ENCODE measurements around the gene P2RX1.

The P2RX1 gene

DNA sequence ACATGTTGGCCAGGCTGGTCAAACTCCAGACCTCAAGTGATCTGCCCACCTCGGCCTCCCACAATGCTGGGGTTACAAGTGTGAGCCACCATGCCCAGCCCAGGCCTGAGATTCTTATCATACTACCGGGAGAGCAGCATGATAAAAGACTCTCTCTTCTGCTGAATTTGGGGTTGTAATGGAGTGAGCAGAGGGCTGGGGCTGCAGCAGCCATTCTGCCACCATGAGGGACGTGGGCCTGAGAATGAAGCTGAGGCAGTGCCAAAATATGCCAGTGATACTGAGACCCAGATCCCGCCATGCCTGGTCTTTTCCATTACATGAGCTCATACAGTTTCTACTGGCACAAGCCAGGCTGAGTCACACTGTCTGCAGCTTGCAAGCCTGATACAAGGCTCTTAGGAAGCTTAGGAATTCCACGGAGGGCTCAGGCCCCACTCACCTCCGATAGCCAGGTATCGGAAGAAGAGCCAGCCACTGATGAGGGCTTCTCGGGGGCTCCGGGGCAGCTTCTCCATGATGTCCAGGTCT lies 19.6 kb upstream of the P2RX1 start:
- Histone ChIP-seq H3K36me3 (ENCODE audit: control insufficient read depth, insufficient read depth, low read length) (peaks cover 16% of the 10 kb centered on the region), H3K9ac (ENCODE audit: low read depth, low read length) (no peak overlapping the region), H3K4me1 (ENCODE audit: control insufficient read depth, insufficient read depth, low read length) (no peaks in the 10 kb centered on the region), H3K27me3 (ENCODE audit: control insufficient read depth, insufficient read depth, low read length) (no peaks in the 10 kb centered on the region), H3K9me3 (ENCODE audit: control insufficient read depth, insufficient read depth, low read length) (no peaks in the 10 kb centered on the region), H3K27ac (ENCODE audit: low read depth, low read length) (no peak overlapping the region), H3K4me3 (ENCODE audit: low read depth, low read length) (no peak overlapping the region)

DNA sequence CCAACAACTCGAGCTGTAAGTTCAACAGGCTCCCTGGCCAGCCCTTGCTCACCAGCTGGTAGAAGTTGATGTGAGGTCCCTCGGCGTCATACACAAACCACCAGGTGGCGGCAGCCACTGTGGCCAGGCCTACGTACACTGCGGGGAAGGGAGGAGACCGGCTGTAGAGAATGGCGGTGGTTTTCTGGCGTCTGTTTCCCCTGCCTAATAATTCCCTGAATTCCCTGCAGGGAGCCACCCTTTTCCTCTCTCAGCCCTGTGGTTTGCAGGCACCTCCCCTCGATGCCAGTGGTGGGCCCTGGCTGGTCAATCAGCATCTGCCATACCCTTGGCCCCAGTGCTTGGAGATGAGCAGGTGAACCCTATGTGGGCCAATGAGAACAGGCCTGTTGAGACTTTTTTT lies 18.9 kb upstream of the P2RX1 start:
- H3K9me3 ChIP-seq (ENCODE audit: control insufficient read depth, insufficient read depth, low read length) = no peaks in the 10 kb centered on the region
- H3K36me3 ChIP-seq (ENCODE audit: control insufficient read depth, insufficient read depth, low read length) = peaks cover 15% of the 10 kb centered on the region; the same call in 1 of the 2 replicates
- H3K27me3 ChIP-seq (ENCODE audit: control insufficient read depth, insufficient read depth, low read length) = no peaks in the 10 kb centered on the region
- no peak overlapping the region for H3K9ac ChIP-seq (ENCODE audit: low read depth, low read length)
- H3K27ac ChIP-seq (ENCODE audit: low read depth, low read length) = no peak overlapping the region
- H3K4me3 ChIP-seq (ENCODE audit: low read depth, low read length) = no peak overlapping the region
- H3K4me1 ChIP-seq (ENCODE audit: control insufficient read depth, insufficient read depth, low read length) = no peaks in the 10 kb centered on the region

DNA sequence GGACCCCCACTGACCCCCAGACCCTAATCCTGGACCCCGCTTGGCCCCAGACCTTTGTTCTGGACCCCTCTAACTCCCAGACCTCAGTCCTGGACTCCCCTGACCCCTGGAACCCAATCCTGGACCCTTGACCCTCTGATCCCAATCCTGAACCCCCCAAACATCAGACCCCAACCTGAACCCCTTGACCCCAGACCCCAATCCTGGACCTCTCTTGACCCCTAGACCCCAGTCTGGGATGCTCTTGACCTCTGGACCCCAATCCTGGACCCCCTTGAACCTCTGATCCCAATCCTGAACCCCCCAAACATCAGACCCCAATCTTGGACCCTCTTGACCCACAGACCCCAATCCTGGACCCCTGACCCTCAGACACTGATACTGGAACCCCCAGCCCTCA lies 13.5 kb upstream of the P2RX1 start:
- no peak overlapping the region for H3K9ac ChIP-seq (ENCODE audit: low read depth, low read length)
- 0 out of 2 replicates have a peak, but pooled peaks cover 3% of the 10 kb centered on the region for H3K36me3 ChIP-seq (ENCODE audit: control insufficient read depth, insufficient read depth, low read length)
- H3K4me3 ChIP-seq (ENCODE audit: low read depth, low read length) = no peak overlapping the region
- H3K9me3 ChIP-seq (ENCODE audit: control insufficient read depth, insufficient read depth, low read length) = no peaks in the 10 kb centered on the region
- no peaks in the 10 kb centered on the region for H3K27me3 ChIP-seq (ENCODE audit: control insufficient read depth, insufficient read depth, low read length)
- no peaks in the 10 kb centered on the region for H3K4me1 ChIP-seq (ENCODE audit: control insufficient read depth, insufficient read depth, low read length)
- H3K27ac ChIP-seq (ENCODE audit: low read depth, low read length) = no peak overlapping the region

DNA sequence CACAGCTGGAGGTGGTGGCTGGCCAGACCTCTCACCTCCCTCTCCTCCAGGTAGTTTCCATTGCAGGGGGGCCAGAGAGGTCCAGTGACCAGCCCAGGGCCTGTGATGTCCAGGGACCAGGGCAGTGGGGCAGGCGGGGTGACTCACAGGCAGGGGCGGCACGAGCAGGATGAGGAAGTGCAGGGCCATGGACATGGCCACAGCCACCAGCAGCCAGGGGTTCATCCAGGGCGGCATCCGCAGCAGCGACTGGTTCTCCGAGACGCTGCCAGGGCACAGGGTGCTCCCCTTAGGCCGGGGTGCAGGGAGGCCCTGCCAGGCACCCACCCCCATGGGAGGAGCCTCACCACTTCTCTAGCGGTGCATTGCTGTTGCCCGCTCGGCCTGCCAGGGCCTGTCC lies 12.9 kb upstream of the P2RX1 start:
- Histone ChIP-seq H3K27ac (ENCODE audit: low read depth, low read length) (no peak overlapping the region), H3K9me3 (ENCODE audit: control insufficient read depth, insufficient read depth, low read length) (no peaks in the 10 kb centered on the region), H3K36me3 (ENCODE audit: control insufficient read depth, insufficient read depth, low read length) (0 out of 2 replicates have a peak, but pooled peaks cover 3% of the 10 kb centered on the region), H3K4me3 (ENCODE audit: low read depth, low read length) (no peak overlapping the region), H3K27me3 (ENCODE audit: control insufficient read depth, insufficient read depth, low read length) (no peaks in the 10 kb centered on the region), H3K9ac (ENCODE audit: low read depth, low read length) (no peak overlapping the region), H3K4me1 (ENCODE audit: control insufficient read depth, insufficient read depth, low read length) (no peaks in the 10 kb centered on the region)

DNA sequence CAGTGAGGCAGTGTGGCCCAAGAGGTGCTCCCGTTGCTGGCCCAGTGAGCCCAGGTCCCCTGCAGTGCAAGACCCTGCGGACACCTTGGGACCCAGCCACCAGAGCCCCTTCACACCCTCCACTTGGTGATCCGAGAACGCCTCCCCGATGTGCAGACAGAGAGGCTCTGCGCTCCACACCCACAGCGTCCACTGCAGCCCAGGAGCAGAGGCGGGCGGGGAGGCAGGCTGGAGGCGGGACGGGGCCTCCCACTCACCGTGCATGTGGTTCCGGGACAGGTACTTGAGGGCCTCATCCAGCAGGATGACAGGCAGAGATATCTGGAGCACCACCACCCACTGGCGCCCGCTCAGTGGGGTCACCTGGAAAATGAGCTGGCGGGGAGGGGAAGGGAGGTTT lies 12.1 kb upstream of the P2RX1 start:
- Histone ChIP-seq H3K4me3 (ENCODE audit: low read depth, low read length) (no peak overlapping the region), H3K36me3 (ENCODE audit: control insufficient read depth, insufficient read depth, low read length) (0 out of 2 replicates have a peak, but pooled peaks cover 3% of the 10 kb centered on the region), H3K27ac (ENCODE audit: low read depth, low read length) (no peak overlapping the region), H3K9ac (ENCODE audit: low read depth, low read length) (no peak overlapping the region), H3K9me3 (ENCODE audit: control insufficient read depth, insufficient read depth, low read length) (no peaks in the 10 kb centered on the region), H3K27me3 (ENCODE audit: control insufficient read depth, insufficient read depth, low read length) (no peaks in the 10 kb centered on the region), H3K4me1 (ENCODE audit: control insufficient read depth, insufficient read depth, low read length) (no peaks in the 10 kb centered on the region)

DNA sequence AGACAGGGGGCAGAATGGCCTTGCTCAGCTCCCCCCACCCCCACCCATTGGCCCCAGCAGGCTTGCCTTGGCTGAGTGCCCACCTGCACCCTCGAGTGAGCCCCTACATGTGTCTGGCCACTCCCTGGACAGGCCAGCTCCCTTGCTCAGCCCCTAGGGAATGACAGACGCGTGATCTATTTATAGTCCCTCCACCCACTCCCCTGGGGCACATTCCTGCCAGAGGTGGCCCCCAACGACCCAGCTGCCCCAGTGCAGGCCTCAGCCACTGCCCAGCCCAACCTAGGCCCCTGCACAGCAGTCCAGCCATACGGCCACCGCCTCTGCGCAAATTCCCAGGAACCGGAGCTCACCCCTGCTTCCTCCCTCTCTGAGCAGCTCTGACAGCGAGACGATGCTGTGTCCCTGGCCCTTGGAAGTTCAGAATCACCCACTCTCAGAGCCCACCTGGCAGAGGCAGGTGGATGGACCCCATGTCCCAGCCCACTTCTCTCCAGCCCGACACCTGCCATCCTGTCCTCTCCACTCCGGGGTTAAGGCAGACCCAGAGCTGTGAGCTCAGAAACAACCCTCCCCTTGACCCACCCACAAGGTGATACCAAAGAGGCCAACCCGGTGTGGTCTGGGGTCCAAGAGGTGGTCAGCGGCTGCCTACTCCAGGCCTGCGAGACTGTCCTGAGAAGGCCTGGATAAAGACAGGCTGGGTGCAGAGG lies 11.5 kb upstream of the P2RX1 start:
- Histone ChIP-seq H3K9ac (ENCODE audit: low read depth, low read length) (no peak overlapping the region), H3K4me1 (ENCODE audit: control insufficient read depth, insufficient read depth, low read length) (no peaks in the 10 kb centered on the region), H3K36me3 (ENCODE audit: control insufficient read depth, insufficient read depth, low read length) (0 out of 2 replicates have a peak, but pooled peaks cover 3% of the 10 kb centered on the region), H3K9me3 (ENCODE audit: control insufficient read depth, insufficient read depth, low read length) (no peaks in the 10 kb centered on the region), H3K4me3 (ENCODE audit: low read depth, low read length) (no peak overlapping the region), H3K27ac (ENCODE audit: low read depth, low read length) (no peak overlapping the region), H3K27me3 (ENCODE audit: control insufficient read depth, insufficient read depth, low read length) (no peaks in the 10 kb centered on the region)

DNA sequence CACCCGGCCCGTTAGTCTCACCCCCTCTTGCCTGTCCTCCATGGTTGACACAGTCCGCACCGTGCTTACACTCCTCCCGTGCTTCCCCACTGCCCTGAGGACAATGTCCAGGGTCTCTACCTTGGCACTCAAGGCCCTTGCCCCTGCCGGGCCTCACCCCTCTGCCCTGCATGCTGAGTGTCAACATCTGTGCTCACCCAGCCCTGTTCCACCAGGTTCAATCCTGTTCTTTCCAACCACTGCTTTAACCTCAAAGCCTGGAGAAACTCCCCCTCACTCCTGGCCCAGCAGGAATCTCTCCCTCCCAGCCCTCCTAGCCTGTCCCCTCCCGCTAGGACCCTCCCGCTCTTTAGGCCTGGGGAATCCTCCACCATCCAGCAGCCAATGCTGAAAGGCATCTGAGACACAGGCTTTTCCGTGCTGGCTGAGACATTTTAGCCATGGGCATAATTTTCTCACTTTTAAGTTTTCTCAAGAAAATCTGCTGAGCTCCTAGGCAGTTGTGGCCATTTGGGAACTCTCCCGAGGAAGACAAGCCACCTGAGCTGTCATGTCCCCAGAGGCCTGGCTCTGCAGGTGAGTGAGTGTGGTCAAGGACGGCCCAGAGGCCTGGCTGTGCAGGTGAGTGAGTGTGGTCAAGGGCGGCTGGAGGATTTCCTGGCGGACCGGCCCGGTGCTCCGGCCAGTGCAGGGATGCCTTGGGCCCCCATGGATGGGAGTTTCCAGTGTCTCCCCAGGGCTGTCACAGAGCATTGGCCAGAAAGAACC lies 10.8 kb upstream of the P2RX1 start:
- no peaks in the 10 kb centered on the region for H3K4me1 ChIP-seq (ENCODE audit: control insufficient read depth, insufficient read depth, low read length)
- H3K36me3 ChIP-seq (ENCODE audit: control insufficient read depth, insufficient read depth, low read length) = 0 out of 2 replicates have a peak, but pooled peaks cover 3% of the 10 kb centered on the region
- H3K27ac ChIP-seq (ENCODE audit: low read depth, low read length) = no peak overlapping the region
- no peaks in the 10 kb centered on the region for H3K27me3 ChIP-seq (ENCODE audit: control insufficient read depth, insufficient read depth, low read length)
- no peak overlapping the region for H3K9ac ChIP-seq (ENCODE audit: low read depth, low read length)
- H3K4me3 ChIP-seq (ENCODE audit: low read depth, low read length) = no peak overlapping the region
- H3K9me3 ChIP-seq (ENCODE audit: control insufficient read depth, insufficient read depth, low read length) = no peaks in the 10 kb centered on the region

DNA sequence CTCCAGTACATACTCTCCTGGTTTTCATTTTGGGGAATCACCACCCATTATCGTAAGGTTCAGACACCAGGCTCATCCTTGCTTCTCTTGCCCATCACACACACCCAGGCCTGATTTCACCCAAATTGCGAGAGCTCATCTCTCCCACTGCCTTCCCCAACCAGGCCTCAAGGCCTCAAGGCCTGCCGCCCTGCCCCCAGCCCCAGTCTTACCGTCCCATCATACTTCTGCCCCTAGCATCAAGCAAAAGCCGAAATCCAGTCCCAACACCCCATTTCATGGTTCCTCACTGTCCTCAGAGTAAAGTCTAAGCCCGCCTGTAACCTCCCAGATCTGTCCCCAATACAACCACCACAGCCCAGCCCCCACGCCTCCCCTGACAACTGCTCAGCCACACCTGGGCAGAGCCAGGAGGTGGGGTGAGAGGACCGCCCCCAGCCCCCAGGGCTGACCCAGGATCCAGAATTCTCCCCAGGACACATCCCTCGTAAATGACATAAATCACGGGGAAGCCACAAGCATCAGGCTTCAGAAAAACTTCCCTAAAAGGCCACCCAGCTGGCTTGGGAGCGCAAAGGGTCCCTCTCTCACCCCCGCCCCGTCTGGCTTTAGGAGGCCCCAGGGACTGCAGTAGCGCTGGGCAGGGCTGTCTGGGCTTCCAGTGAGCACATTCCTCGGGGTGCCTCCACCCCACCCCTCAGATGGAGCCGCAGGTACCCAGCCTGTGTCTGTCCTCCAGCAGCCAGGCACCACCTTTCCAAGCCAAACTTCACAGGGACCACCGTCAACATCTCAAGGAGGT lies 9.6 kb upstream of the P2RX1 start:
- H3K4me3 ChIP-seq (ENCODE audit: low read depth, low read length) = no peak overlapping the region
- no peaks in the 10 kb centered on the region for H3K9me3 ChIP-seq (ENCODE audit: control insufficient read depth, insufficient read depth, low read length)
- no peak overlapping the region for H3K9ac ChIP-seq (ENCODE audit: low read depth, low read length)
- H3K27ac ChIP-seq (ENCODE audit: low read depth, low read length) = no peak overlapping the region
- no peaks in the 10 kb centered on the region for H3K4me1 ChIP-seq (ENCODE audit: control insufficient read depth, insufficient read depth, low read length)
- 0 out of 2 replicates have a peak, but pooled peaks cover 3% of the 10 kb centered on the region for H3K36me3 ChIP-seq (ENCODE audit: control insufficient read depth, insufficient read depth, low read length)
- no peaks in the 10 kb centered on the region for H3K27me3 ChIP-seq (ENCODE audit: control insufficient read depth, insufficient read depth, low read length)

DNA sequence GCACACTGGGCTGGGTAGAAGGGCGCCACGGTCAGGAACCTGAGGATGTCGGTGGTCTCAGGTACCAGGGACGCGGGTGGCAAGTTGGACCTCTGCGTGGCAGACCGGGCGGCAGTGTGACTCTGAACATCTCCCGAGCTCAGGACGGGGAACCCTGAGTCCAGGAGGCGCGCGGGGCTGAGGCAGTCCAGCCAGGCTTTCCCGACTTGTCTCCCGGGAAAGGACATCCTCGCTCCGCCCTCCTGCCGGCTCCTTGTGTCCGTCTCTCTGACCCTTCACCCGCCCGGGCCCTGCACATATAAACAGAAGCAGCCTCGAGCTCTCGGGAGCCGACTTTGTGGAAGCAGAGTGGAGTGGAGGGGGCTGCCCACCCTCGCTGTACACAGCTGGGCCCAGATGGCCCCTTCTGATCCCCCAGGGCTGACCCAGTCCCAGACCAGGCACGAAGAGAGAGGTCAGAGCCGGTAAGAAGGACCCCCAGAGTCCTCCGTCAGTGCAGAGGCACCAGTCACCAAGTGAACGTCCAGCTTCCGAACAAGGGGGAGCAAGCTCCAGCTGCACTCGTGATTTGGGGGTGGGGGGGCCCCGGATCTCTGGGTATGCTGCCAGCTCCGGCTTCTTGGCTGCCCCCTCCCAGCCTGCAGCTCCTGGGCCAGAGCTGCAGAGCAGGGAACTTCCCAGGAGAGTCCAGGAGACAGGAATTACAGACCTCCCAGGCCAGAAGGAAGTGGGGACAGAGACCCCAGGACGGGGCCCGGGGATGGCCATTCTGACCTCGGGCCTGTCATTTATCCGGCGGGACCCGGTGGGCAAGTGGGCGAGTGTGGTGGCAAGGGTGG lies 8.5 kb upstream of the P2RX1 start:
- H3K4me1 ChIP-seq (ENCODE audit: control insufficient read depth, insufficient read depth, low read length) = no peaks in the 10 kb centered on the region

More for the DNA sequence above, 8.5 kb upstream of the P2RX1 start:
- Histone ChIP-seq H3K4me3 (ENCODE audit: low read depth, low read length) (no peak overlapping the region), H3K27me3 (ENCODE audit: control insufficient read depth, insufficient read depth, low read length) (no peaks in the 10 kb centered on the region), H3K36me3 (ENCODE audit: control insufficient read depth, insufficient read depth, low read length) (0 out of 2 replicates have a peak, but pooled peaks cover 3% of the 10 kb centered on the region), H3K27ac (ENCODE audit: low read depth, low read length) (no peak overlapping the region), H3K9me3 (ENCODE audit: control insufficient read depth, insufficient read depth, low read length) (no peaks in the 10 kb centered on the region), H3K9ac (ENCODE audit: low read depth, low read length) (no peak overlapping the region)
